Measurements from ENCODE around the gene CD8A.

DNA sequence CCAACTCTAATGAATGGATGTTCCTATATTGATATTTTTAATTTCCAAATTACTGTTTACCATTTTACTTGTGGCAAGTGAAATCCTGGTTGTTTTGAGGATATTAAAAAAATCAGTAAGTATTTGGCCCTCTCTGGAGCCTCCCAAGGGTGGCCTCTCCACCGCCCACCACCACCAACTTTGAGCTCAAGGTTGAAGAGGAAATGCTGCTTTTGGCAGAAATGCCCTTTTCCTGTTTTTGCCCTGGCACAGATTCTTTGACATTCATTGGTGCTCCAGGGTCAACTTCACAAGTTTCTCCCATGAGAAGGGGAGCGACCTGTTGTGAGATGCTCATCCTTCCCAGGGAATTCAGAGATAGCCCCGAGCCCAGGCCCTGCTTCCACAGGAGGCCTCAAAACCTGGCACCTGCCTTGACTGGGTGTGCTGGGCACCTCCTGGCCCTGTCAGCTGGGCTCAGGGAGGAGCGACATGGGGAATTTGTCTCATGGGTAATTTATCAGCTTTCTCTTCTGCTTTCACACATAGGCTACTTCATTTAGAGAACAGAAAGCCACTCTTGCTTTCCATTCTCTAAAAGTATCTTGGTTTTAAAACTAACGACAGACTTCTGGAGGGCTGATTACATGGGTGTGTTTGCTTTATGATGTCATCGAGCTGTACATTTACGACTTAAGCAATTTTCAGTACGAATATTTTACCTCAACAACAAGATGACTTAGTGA, 6.9 kb downstream of the CD8A start:
- TF ChIP-seq POLR2A (IDR thresholded peaks at IDR 0.05; ENCODE audit: low read depth, low read length) (no peak), POLR2AphosphoS5 (IDR thresholded peaks at IDR 0.05; ENCODE audit: low read depth, low read length) (no peak)

Measured in GM12892 (cell line).